Measurements from ENCODE around the gene UBE2O.

UBE2O gene

DNA sequence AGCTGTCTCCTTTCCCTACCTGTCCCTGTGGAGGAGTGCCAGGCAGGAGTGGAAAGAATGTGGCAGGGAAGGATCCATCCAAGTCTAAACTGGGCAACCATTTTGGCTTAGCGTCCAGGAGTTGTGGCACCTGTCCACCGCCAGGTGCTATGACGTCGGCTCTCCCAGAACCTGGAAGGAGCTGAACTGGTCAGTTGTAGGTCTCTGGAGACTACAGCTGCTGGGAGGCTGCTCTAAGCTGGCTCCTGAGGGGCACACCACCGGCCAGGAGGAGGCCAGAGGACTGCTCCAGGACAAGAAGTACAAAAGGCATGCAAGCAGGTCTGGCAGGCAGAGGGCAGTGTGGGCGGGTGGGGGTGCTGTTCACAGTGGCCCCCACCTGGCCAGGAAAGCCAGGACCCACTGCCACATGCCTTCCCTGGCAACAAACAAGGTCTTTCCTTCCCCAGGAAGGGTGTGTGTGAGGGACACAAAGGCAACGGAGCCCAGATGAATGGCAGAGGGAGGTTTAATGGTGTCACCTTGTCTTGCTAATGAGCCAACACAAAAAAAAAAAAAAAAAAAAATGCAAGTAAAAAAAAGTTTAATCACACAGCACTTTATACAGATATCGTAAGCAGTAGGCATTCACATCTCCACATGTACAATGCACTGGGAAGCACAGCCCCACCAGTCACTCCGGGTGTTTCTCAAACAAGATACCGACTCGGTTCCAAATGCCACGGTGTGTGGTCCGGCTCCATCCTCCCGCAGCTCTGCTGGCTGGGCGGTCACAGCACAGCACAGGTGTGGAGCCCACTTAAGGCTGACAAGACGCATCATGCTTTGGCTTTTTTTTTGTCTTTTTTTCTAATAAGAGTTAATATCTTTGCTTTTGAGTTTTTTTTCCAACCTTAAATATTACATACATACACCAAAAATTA is 63.7 kb downstream of the UBE2O start:
- no peak for DNase-seq (ENCODE audit: low spot score)

DNA sequence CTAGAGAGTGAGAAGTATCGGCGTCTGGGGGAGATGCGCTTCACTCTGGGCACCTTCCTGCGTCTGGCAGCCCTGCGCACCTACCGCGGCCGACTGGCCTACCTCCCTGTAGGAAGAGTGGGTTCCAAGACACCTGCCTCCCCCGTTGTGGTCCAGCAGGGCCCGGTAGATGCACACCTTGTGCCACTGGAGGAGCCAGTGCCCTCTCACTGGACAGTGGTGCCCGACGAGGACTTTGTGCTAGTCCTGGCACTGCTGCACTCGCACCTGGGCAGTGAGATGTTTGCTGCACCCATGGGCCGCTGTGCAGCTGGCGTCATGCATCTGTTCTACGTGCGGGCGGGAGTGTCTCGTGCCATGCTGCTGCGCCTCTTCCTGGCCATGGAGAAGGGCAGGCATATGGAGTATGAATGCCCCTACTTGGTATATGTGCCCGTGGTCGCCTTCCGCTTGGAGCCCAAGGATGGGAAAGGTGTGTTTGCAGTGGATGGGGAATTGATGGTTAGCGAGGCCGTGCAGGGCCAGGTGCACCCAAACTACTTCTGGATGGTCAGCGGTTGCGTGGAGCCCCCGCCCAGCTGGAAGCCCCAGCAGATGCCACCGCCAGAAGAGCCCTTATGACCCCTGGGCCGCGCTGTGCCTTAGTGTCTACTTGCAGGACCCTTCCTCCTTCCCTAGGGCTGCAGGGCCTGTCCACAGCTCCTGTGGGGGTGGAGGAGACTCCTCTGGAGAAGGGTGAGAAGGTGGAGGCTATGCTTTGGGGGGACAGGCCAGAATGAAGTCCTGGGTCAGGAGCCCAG is 65.8 kb downstream of the UBE2O start:
- no peak for DNase-seq (ENCODE audit: low spot score)

DNA sequence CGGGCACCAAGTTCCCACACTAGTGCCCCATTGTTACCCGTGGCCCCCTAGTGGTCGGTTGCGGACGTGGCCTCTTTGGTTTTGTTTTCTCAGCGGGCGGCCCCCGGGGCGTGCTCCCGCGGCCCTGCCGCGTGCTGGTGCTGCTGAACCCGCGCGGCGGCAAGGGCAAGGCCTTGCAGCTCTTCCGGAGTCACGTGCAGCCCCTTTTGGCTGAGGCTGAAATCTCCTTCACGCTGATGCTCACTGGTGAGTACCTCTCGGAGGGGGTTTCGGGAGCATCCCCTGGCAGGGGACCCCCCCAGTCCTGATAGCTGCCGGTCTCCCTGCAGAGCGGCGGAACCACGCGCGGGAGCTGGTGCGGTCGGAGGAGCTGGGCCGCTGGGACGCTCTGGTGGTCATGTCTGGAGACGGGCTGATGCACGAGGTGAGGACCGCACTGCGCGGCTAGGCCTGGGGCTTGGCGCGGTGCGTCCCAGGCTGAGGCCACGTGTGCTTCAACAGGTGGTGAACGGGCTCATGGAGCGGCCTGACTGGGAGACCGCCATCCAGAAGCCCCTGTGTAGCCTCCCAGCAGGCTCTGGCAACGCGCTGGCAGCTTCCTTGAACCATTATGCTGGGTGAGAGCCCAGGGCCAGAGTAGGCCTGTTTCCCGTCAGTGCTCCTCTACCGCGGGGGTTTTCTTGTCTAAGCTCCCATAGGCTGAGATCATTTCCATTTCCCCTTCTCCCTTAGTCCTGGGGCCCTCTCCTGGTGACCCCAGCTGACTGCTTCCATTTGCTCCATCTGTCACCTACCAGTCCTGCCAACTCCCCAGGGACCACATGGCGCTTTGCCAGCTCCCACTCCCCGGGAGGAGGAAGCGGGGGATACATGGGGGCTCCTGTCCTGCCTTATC is 66.8 kb downstream of the UBE2O start:
- peak; percentile 97 for DNase-seq (ENCODE audit: low spot score)

DNA sequence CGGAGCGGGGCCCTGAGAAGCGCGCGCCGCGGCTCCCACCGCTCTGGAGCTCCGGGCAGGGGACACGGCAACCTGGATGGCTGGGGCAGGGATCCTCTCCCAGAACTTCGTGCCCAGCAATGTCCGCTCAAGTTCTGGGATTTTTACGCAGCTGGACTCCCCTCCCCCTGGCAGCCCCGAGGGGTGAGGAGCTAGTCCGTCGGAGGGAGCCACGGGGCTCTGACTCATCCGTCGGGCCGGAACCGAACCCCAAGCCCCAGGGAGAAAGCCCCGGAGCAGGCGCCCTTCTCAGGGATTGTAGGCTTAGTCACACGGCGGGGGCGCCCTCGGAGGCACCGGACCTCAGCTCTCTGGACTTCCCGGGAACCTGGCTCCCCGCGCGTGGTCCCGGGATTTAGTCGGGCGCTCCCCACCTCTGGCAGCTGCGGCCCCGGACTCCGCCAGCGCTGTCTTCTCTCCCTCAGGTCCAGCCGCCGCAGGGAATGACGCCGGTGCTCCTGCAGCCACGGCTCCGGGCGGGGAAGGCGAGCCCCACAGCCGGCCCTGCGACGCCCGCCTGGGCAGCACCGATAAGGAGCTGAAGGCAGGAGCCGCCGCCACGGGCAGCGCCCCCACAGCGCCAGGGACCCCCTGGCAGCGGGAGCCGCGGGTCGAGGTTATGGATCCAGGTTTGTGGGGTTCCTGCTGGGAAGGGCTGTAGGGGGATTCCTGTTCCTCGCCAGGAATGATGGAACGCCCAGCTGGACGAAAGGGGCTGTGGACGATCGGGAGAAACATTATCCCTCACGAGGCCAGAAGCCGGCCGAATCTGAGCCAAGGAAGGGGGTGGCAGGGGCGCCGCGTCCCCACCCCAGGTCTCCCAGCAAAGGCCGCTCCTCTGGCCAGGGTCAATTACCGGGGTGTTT is 67.7 kb downstream of the UBE2O start:
- peak; percentile 58 for DNase-seq (ENCODE audit: low spot score)

DNA sequence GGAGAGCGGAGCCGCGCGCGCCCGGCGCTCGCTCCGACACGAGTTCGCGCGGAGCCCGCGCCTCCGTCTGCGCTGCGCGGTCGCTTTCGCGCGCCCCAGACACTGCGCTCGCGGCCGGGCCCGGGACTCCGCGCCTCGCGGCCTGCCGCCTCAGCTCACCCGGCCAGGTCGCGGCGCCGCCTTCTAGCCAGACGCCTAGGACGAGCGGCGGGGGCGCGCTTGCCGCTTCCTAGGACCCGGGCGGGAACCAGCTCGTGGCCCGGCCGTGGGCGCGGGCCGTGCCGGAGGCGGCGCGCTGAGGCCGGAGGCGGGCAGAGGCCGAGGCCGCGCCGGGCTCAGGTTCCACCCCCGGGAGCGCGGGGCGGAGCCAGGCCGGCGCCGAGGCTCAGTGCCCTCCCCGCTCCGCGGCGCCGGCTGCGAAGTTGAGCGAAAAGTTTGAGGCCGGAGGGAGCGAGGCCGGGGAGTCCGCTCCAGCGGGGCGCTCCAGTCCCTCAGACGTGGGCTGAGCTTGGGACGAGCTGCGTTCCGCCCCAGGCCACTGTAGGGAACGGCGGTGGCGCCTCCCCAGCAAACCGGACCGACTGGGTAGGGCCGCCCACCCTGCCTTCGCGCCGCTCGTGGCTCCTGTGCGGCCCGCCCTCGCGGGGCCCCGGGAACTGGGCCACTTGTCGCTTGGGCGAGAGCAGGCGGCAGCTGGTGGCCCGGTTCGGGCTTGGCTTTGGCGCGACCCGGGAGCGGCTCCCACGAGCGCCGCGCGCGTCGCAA is 68.5 kb downstream of the UBE2O start, which contains the start of gene SPHK1:
Gene SPHK1 (plus strand): TSS at position 388 of the 765 bp plus-strand sequence. CDS start 1,036 bp downstream, outside the sequence.
- peak; percentile 93 for DNase-seq (ENCODE audit: low spot score)

DNA sequence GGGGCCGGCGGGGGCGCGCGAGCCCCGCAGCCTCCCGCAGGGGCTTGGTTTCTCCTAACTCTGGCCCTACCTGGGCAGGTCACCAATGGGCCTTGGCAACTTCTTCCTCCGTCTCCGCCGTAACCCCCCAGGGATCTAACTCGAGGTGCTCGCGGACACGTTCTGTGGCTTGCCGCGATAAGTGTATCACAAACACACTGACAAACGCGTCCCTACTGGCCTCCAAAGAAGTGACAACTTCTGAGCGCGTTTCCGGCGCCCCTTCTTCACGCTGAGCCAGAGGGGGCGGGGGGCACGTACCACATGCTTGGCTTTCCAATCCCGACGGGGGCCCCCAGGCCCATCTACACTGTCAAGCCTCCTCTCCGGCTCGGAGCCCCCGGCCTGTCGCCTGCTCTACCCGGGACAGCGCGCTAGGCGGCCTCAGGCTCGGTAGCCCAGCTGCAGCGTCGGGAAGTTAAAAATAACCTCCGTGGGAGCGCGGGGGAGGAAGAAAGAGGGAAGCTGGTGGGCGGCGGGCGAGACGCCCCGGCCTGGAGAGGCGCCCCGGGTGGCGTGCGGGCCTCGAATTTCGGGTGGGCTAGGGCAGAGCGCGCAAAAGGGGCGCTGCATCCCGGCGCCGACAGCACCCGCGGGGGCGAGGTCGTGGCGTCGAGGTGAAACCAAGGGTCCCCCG is 69.3 kb downstream of the UBE2O start:
- peak; percentile 78 for DNase-seq (ENCODE audit: low spot score)

DNA sequence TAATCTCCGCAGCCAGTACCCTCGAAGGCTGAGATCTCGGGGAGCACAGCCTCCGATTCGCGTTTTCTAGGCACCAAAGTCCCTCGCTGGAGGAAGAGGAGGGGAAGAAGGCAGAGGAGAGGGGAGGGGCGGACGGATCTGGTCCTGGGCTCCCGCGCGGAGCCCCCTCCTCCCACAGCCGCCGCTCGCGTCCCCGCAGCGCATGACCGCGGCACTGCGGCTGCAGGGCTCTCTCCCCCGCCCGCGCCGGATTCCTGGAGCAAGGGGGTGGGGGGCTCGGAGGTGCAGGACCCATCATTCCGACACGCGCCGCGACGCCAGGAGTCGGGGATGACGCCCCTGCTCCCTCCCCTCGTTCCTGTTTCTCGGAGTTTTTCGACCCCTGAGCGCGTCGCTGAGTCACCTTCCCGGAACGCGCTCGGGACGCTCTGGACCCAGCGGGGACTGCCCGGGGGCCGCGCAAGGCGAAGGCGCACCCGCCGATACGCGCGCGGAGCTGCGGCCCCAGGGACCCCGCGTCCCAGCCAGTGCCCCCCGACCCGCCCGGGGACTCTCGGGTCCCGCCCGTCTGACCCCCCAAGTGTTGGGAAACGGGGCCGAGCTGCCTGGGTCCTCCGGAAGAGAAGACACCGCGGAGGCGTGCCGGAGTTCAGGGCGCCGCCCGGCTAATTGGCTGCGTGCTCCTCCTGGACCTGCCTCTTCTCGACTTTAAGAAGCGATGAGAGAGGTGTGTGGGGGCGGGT is 70.0 kb downstream of the UBE2O start:
- DNase-seq (ENCODE audit: low spot score), result peak; percentile 67

DNA sequence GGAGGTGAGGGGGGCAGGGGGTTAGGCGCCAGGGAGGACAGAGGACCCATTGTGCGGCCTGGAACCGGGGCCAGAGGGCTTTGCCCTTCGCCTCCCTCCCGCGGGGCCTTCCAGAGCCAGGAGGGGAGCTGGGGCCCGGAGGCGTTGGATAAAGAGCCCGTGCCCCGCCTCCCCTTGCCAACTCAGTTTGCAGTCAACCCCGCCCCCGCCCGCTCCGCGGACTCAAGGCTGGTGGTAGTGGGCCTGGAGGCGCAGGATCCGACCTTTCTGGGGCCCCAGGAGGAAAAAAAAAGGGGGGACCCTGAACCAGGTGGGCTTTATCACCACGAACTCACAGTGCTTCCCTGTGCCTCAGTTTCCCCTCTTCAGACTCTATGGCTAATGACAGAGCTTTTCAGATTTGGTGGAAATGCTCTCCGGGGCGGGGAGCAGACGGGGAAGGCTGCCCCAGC is 70.6 kb downstream of the UBE2O start:
- peak; percentile 82 for DNase-seq (ENCODE audit: low spot score)

DNA sequence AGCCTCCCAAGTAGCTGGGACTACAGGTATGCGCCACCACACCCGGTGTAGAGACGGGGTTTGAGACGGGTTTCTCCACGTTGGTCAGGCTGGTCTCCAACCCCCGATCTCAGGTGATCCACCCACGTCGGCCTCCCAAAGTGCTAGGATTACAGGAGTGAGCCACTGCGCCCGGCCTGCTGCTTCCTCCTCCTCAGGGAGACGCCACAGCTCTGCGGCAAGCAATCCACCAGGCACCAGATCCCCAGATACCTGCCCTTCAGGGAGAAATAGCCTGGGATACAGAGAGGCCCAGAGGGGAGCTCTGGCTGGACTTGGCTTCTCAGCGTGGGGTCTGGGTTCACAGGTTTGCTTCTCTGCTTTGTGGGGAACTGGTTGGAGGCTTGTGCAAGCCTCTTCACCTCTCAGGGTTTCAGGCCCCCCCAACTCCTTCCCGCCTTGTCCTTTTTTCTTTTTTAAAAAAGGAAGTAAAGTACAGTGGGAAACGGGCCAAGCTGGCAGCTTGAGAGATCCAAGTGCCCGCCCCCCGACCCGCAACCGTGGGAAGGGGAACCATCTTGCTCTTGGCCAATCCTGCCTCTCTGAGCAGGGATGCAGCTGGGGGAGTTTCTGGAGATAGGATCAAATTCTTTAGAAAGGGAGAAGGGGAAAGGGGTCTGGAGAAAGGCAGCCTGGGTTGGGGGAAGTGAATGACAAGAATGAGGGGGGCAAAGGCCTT is 71.2 kb downstream of the UBE2O start:
- DNase-seq (ENCODE audit: low spot score), result no peak

DNA sequence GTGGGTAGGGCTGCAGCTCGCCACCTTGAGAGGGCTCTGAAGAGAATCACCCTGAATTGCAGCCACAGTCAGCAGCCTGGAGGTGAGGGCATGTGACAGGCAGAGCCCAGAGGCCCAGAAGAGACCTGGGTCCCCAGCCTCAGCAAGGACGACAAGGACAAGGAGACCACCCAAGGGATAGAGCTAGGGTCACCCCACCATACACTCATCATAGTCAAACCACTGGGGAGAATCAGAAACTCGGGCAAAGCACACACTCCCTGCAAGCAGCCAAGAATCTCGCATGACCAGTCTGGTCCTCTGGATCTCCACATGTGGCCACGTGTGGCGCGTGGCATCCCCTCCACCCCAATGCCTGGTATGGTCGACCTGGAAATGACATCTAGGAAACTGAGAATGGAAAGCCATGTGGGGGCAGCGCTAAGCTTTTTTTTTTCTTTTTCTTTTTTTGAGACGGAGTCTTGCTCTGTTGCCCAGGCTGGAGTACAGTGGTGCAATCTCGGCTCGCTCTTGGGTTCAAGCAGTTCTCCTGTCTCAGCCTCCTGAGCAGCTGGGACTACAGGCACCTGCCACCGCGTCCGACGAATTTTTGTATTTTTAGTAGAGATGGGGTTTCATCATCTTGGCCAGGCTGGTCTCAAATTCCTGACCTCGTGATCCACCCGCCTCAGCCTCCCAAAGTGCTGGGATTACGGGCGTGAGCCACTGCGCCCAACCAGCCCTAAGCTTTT is 73.1 kb downstream of the UBE2O start:
- DNase-seq (ENCODE audit: low spot score), result no peak

DNA sequence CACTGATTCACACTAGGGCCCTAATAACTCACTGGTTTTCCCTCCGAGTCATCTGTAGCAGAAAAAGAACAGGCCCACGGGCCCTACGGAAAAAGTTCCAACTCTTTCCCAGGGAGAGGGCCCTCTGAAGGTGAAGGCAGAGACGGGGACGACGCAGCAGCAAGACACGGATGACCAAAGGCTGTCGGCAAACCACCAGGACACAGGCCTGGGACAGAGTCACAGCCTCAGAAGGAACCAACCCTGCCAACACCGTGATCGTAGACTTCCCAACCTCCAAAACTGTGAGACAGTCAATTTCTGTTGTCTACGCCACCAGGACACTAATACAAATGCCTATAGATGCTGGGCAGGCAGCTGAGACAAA is 73.7 kb downstream of the UBE2O start:
- DNase-seq (ENCODE audit: low spot score), result no peak

DNA sequence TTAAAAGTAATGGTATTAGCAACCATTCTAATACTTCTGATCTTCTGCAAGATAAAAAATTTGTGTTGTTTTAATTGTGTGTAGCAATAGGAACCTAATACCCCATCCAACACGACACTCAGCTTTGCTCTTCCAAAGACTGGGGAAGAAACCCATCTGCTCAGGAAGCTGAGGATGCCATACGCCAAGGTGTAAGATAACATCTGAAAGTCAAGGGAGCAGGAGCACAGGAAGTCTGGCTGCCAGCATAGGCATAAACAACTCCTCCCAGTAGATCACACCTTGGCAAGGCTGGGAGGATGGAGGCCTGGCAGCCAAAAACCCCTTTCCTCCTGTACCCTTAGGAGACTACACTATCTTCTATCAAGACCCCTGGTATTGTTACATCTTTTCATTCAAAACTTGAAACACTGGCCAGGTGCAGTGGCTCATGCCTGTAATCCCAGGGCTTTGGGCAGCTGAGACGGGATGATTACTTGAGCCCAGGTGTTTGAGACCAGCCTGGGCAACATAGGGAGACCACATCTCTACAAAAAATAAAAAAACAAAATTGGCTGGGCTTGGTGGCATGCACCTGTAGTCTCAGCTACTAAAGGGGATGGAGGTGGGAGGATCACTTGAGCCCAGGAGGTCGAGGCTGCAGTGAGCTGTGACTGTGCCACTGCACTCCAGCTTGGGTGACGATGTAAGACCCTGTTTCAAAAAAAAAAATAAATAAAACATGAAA is 74.2 kb downstream of the UBE2O start:
- no peak for DNase-seq (ENCODE audit: low spot score)

DNA sequence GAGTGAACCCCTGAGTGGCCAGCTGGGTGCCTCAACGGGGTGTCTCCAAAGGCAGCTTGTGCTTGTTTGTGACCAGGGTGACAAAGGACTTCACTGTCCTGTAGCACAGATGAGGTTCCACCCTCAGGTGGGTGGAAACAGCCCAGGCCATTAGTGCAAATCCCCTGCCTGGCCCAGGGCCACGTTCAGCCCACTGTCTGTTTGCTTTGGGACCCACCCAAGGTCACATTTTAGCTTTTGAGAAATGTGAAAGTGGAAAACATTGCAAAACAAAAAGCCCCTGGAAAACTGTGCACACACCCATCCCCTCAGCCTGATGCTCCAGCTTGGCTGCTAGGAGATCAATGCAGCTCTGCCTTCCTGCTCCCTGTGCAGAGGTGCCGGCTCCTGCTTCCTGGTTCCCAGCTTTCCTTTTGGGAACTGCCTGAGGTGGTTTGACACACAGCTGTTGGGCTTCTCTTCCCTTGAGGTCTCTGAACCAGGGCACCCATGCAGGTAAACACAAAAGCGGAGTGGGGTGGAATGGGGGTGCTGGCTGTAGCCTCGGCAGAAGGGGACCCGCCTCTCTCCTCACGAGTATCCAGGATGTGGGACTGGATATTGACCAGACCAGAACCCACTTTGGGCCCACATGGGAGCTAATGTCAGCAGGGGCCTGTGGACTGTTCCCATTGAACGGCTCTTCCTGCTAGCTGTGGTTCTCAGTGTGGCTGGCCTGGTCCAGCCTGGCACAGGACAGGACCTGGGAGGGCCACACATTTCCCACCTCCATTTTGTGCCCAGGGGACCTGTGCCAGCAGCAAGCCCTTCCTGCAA is 76.4 kb downstream of the UBE2O start:
- DNase-seq (ENCODE audit: low spot score), result peak; percentile 80

DNA sequence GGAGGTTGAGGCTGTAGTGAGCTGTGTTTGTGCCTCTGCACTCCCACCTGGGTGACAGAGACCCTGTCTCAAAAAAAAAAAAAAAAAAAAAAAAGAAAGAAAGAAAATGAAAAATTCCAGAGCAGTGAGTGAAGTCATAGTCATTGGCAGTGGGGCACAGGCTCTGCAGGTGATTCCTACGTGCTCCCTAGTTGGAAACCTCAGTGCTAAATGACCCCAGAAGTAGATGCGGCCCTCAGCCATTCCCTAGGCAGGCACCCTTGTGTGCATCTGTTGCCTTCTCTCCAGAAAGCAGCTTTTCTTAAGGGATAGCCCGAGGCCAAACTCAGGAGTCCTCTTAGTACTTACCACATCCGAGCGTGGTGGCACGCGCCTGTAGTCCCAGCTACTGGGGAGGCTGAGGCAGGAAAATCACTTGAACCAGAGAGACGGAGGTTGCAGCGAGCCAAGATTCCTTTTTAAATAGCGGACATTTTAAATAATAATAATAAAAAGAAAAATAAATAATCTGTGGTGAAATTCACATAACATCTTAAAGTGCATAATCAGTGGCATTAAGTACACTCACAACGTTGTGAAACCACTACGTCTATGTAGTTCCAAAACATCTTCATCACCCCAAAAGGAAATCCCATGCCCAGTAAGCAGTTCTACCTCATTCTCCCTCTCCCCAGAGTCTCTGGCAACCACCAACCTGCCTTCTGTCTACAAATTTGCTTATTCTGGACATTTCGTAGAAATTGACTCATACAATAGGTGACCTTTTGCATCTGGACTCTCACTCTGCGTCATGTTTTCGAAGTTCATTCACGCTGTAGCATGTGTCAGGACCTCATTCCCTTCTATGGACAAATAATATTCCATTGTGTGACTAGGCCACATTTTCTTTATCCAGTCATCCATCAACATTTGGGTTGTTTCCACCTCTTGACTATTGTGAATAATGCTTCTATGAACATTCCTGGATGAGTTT is 81.0 kb downstream of the UBE2O start:
- no peak for DNase-seq (ENCODE audit: low spot score)

All from HuH-7 (cell line).